Measurements from ENCODE around the gene PRKD3.

GRCh38 chr2:37357069-37357468, 32.4 kb upstream of the PRKD3 start:
- TF ChIP-seq CTCF (IDR thresholded peaks at IDR 0.05; ENCODE audit: extremely low read depth in 1 of 2, insufficient read depth in 1 of 2, low read depth in 1 of 2, low read length in 2 of 2) (no peak), MAX (IDR thresholded peaks at IDR 0.05; ENCODE audit: insufficient read depth, insufficient read length) (no peak), POLR2AphosphoS5 (IDR thresholded peaks at IDR 0.05; ENCODE audit: insufficient read depth, low read depth, low read length) (no peak), EZH2 (IDR thresholded peaks at IDR 0.05; ENCODE audit: borderline replicate concordance, low read depth, low read length, severe bottlenecking) (no peak), POLR2A (IDR thresholded peaks at IDR 0.05; ENCODE audit: low read depth, low read length) (no peak), JUN (IDR thresholded peaks at IDR 0.05; ENCODE audit: borderline replicate concordance, insufficient read depth, insufficient read length, low read depth) (no peak), FOS (IDR thresholded peaks at IDR 0.05; ENCODE audit: borderline replicate concordance, insufficient read depth, low read length) (no peak), GATA2 (IDR thresholded peaks at IDR 0.05; ENCODE audit: insufficient read depth, insufficient read length, low read depth, low read length) (no peak)
